Stimulated activated CD4-positive, alpha-beta T cell treated with anti-CD3 and anti-CD28 coated beads, Interleukin-15, amount 100 ng/mL, for 48 hours (primary cell): ENCODE measurements around the gene LRFN3.
"Not testable (repeated sequence)": the region's sequence is repeated elsewhere in the genome, so short reads cannot be mapped to it uniquely, and the experiment has no call there.

ENCODE experiments used
- DNase-seq, 2 donors: peaks; one replicate each; pipeline ENCODE4 v3.0.0-alpha.2; 2020; ENCODE audit warnings: low read depth in 2 of 2

LRFN3 gene

GRCh38 chr19:35935911-35936737, at the start of gene LRFN3:
Gene LRFN3, plus strand, starts transcription at chr19:35936374. Its CDS starts 3,052 bp downstream, at chr19:35939426.
- DNase-seq, result peak in 1 of 2 donors; percentile 64

GRCh38 chr19:35887197-35887596, 49.0 kb upstream of the LRFN3 start:
- no peak for DNase-seq

DNA sequence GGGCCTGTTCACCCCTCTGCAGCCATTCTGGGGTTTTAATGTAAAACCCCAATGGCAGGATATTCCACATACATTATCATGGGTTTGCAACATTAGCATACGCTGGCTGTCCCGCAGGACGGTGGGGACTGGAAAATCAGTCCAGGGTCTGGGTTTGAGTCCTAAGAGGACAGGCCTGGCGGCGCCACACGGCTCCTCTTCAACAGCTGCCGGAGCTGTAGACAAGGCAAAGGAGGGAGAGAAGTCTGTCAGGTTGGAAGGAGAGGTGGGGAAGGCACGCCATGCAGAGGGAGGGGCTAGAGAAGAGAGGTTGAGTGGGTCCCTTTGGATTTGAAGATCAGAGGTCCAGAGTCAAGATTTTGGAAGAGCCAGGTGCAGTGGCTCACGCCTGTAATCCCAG, 47.8 kb upstream of the LRFN3 start:
- no peak for DNase-seq

DNA sequence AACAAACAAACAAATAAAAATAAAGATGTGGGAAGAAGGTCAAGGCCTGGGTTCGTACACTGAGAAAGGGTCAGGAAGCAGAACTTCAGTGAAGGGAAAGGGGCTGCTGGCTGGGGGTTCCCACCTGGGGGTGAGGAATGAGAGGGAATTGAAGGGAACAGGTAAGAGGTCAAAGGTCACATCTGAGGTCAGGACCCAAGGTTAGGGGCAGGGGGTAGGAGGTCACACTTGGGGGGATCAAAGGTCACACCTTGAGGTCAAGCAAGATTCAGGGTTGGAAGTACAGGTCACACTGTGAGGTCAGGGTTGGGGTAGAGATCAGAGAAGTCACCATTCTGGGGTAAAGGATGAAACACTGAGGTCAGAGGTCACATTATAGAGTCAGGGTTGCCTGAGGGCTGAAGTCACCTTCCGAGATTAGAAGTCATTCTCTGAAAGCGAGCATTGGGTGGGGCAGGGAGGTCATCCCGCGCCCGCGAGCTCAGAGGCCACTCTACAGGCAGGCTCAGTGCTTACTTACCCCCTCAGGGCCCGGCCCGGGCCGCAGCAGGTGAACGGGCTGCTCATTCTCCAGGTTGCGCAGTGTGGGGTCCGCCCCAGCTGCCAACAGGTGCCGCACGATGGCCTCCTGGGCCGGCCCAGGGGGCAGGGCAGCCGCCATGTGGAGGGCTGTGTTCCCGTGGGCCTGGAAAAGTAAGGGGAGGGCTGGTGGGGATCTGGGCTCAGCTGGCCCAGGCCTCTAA, 46.6 kb upstream of the LRFN3 start:
- no peak for DNase-seq

- DNase-seq, result no peak
Observed at GRCh38 chr19:35890113-35890650, 46.0 kb upstream of the LRFN3 start.

DNA sequence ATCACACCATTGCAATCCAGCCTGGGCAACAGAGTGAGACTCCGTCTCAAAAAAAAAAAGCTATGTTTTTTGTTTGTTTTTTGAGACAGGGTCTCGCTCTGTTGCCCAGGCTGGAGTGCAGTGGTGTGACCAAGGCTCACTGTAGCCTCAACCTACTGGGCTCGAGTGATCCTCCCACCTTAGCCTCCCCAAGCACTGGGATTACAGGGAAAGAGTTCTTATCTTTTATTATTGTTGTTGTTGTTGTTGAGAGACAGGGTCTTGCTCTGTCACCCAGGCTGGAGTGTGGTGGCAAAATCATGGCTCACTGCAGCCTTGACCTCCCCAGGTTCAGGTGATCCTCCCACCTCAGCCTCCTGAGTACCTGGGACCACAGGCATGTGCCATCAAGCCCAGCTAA, 44.4 kb upstream of the LRFN3 start:
- DNase-seq, result not testable (repeated sequence)

GRCh38 chr19:35894342-35894741, 41.8 kb upstream of the LRFN3 start:
- no peak for DNase-seq

DNA sequence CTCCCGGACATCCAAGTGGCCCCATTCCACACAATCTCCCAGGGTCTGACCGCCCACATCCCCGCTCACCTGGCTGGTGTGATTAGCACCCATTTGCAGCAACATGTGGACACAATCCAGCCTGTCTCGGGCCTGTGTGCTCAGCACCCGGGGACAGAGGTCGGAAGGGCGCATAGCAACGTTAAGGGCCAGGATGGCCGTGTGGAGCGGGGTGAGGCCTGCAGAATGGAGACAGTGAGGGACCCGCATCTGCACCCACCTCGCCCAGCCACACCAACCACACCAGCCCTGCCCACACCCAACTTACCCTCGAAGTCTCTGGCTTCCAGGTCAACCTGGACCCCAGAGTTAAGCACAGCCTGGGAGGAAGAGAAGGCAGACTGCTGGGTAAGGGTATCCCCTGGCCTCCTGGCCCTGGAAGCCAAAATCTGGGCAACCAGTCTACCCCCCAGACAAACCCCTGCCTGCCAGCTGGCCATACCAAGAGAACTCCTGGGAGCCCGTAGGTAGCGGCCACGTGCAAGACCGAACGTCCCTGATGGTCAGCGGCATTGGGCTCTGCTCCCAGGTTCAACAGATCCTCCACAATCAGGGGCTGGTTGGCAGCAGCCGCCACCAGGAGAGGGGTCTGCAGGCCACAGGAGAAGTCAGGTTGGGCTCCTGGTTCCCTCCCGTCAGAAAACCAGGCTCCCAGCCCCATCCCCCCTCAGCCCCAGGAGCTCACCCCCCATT, 40.1 kb upstream of the LRFN3 start:
- DNase-seq, result no peak

GRCh38 chr19:35896643-35897040, 39.5 kb upstream of the LRFN3 start:
- no peak for DNase-seq

DNA sequence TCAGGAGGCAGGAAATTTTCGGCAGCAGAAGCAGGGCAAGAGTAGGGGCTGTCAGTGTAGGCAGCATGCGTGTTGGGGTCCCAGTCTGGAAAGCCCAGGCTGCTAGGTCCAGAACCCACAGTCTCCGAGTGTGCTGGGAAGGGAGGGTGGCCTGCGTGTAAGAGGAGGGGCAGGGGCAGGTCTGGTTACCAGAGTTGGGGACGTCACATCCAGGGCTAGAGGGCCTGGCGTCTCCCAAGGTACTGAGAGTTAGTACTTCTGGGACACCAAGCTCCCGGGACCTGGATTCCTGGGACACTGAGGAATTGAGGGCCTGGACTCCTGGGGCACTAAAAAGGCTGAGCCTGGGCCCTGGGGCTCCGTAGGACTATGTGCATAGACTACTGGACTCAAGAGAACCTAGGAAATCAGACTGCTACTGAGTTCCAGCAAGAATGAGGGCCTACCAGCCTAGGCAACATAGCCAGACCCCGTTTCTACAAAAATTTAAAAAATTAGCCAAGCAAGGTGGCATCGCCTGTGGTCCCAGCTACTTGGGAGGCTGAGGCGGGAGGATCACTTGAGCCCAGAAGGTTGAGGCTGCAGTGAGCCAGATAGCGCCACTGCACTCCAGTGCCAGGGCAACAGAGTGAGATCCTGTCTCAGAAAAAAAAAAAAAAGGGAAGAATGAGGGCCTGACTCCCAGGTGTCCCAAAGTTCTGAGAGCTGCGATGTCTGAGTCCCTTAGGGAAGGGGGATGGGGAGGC, 38.3 kb upstream of the LRFN3 start:
- DNase-seq, result no peak

- no peak for DNase-seq
Observed at GRCh38 chr19:35898499-35898809, 37.7 kb upstream of the LRFN3 start.

GRCh38 chr19:35899547-35900214, 36.5 kb upstream of the LRFN3 start:
- DNase-seq, result peak; percentile 71 to 77

GRCh38 chr19:35901055-35901644, 35.0 kb upstream of the LRFN3 start:
- no peak for DNase-seq

DNA sequence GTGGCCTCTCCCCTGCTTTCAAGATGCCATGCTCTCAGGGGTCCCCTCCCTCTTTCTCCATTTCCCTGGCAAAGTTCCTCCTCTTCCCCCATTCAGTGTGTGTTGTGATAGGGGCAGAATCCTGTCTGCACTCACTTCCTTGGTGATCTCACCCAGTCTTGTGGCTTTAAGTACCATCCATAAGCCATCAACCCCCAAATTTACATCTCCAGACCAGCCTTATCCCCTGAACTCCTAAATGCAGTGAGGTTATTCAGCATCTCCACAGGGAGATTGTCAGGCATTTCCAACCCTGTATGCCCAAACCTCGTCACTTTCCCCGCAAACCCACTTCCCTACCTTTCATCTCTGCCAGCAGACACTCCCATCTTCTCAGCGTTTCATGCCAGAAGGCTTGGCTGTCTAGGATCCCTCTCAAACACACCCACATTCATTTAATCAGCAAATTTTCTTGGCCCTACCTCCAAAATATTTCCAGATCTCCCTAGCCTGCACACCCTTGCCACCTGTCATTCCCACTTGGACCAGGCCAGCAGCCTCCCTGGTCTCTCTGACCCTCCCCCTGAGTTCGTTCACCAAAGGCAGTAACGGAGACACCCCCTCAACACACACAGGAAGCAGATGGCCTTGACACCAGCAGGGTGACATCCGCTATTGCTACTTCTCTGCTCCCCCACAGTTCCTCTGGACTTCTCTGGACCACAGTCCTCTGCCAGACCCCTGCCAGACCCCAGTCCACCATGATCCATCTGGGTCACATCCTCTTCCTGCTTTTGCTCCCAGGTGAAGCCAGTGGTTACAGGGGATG, 34.1 kb upstream of the LRFN3 start, which contains the start of gene HCST:
Gene HCST (plus strand): TSS at position 676 of the 808 bp plus-strand sequence. CDS start 65 bp downstream, at position 741.
- no peak for DNase-seq

- DNase-seq, result no peak
Observed at GRCh38 chr19:35902870-35903475, 33.2 kb upstream of the LRFN3 start.

DNA sequence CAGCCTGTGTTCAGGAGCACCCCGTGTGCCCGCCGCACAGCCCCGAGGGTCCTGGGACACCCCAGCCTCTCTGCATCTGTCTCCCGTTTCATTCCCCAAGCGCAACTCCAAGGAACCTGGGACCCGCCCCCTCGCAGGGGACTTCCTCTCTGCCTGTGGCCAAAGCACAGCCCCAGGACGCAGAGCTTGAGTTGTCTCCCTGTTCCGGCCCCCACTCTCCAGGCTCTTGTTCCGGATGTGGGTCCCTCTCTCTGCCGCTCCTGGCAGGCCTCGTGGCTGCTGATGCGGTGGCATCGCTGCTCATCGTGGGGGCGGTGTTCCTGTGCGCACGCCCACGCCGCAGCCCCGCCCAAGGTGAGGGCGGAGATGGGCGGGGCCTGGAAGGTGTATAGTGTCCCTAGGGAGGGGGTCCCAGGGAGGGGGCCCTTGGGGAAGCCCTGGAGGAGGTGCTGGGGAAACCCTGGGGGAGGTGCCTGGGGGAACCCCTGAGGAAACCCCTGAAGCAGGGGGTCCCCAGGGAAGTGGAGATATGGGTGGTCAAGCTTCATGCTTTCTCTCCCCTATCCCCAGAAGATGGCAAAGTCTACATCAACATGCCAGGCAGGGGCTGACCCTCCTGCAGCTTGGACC, 32.5 kb upstream of the LRFN3 start:
- DNase-seq, result peak; percentile 74 to 82

GRCh38 chr19:35904311-35905068, 31.7 kb upstream of the LRFN3 start:
- no peak for DNase-seq

DNA sequence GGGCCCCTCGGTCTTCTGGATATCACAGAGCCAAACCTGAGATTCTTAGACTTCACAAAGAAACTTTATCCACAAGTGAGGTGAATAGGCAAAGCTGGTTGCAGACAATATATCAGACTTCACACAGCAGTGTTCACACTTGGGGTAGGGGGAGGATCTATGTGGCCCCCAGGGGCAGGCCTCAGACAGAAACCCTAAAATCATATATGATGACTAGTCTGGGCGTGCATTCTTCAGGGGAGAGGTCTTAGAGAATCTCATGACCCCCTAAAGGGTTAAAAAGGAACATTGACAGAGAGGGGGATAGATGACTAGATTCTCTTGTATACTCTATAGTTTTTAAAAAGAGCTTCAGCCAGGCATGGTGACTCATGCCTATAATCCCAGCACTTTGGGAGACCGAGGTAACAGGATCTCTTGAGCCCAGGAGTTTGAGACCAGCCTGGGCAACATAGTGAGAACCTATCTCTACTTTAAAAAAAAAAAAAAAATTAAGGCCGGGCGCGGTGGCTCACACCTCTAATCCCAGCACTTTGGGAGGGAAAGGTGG, 30.9 kb upstream of the LRFN3 start:
- no peak for DNase-seq
